Measurements from ENCODE around the gene CALML4.
"Not testable (repeated sequence)": the region's sequence is repeated elsewhere in the genome, so short reads cannot be mapped to it uniquely, and the experiment has no call there.

CALML4 gene, protein sequence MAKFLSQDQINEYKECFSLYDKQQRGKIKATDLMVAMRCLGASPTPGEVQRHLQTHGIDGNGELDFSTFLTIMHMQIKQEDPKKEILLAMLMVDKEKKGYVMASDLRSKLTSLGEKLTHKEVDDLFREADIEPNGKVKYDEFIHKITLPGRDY

DNA sequence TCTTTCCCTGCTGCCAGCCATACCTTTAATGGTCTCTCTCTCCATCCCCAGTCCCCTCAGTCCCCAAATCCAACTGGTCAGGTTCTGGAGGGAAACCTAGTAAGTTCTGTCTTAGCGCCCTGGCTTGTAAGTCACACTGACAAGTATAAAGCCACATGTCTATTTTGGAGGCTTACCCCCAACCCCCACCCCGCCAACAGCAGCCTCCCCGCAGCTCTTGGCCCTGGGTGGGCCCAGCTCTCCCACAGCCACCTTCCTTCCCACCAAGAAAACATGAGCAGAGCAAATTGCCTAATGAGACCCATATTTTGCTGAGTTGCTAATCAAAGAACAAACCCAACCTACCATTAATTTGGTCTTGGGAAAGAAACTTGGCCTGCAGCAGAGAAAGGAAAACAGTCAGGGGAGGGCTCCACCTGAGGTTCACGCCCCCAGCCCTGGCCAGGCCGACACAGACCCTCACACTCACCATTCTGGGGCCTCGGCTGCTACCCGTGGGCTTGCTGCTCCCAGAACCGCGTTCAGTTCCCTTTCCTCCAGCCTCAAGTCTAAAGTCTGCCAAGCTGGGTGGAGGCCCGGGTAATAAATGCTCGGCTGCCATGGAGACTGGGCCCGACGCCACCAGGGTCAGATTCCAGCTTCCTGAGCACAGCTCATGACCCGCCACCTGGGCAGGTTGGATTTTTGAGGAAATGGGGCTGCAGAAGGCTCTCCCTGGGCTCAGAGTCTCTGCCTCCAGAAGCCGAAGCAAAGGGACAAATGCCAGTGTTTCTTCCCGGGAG lies at the start of gene CALML4:
Gene CALML4 (minus strand): TSS at position 557 of the 782 bp plus-strand sequence. CDS start 85 bp downstream, at position 472.
- DNase-seq: no peak

DNA sequence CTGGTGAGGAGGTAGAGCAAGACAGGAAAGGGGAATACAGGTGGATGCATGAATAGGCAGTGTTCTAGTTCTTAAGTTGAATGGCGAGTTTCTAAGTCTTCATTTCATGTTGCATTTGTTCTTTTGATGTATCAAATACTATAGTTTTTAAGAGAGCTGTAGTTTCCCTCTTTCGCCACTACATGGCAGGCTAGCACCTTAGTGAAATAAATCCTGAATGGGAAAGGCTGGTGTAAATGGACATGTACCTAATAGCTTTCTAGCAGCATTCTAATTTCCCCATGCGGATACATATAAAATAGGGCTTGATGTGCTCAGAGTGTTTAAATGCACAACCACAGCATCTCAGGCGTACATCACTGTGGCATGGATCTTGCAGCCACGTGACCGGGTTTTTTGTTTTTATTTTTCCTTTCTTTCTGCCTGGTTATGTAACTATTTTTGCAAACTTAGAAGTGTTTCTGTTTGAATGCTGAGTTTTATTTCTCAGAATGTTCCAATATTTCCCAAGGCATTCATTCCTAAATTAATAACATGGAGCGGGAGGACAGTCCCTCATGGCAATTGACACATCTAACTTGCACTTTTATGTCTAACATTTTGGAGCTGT lies 47.9 kb upstream of the CALML4 start:
- no peak for DNase-seq

DNA sequence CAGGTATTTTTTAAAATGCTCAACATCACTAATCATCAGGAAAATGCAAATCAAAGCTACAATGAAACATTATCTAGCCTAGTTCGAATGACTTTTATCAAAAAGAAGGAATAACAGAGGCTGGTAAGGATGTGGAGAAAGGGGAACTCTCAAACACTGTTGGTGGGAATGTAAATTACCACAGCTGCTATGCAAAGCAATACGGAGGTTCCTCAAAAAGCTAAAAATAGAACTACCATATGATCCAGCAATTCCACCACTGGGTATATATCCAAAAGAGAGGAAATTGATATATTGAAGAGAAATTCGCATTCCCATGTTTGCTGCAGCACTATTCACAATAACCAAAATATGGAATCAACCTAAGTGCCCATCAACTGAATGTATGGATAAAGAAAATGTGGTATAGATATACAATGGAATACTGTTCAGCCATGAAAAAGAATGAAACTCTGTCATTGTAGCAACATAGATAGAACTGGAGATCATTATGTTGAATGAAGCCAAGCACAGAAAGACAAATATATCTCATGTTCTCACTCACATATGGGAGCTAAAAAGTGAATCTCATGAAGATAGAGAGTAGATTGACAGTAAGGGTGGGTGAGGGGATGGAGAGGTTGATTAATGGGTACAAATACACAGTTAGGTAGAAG lies 44.1 kb upstream of the CALML4 start:
- no peak for DNase-seq

DNA sequence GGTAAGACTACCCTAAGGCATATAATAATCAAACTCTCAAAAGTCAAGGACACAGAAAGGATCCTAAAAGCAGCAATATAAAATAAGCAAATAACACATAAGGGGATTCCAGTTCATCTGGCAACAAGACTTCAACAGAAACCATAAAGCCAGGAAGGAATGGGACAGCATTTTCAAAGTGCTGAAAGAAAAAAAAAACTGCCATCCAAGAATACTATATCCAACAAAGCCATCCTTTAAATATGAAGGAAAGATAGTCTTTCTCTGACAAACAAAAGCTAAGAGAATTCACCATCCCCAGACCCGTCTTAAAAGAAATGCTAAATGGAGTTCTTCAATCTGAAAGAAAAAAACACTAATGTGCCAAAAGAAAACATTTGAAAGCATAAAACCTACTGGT lies 39.1 kb upstream of the CALML4 start:
- DNase-seq: no peak

DNA sequence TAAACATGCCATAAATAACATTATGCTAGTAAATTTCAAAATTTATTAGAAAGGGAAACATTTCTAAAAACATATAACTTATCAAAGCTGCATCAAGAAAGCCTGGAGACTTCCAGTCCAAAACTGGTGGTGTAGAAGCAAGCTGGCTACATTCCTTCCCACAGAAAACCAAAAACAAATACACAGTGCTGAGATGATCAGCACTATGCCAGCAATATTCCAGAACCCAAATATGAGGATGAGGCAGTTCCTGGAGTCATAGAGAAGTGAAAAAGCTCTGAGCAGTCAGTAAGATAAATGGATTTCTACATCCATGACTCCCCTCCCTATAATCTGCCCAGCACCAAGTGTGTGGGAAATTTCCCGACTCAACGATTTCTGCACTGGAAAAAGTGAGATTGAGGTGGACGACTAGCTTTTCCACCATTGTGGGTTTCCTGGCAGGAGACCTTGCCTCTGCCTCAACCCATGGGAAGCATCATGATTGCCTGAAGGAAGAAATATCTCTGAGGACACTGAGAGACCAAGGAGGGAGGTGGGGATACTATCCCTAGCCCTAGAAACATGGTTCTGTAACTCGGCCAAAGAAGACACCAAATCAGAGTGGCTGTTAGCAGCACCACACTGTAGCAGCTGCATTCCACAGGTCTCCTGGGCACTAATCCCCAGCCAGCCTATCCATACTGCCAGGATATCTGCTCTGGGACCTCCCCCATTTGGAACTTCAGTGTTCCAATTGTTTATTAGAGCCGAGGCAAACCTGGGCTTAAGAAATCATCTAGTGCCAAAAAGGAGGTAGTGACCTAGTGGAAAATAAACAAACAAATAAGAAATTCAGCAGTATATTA lies 36.2 kb upstream of the CALML4 start:
- DNase-seq: no peak

DNA sequence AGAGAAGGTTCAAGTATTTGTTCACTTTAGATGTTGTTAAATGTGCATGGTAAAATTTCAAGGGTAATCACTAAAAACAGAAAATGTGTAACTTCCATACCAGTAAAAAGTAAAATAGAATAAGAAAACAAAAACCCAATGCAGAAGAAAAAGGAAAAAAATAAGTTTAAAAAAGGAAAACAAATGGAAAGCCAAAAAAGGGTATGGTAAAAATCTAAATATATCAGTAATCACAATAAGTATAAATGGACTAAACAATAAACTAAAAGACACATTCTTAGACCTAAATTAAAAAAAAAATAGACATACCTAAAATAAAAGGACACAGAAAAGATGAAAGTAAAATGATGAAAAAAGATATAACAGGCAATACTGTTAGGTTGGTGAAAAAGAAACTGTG lies 33.9 kb upstream of the CALML4 start:
- DNase-seq: no peak

DNA sequence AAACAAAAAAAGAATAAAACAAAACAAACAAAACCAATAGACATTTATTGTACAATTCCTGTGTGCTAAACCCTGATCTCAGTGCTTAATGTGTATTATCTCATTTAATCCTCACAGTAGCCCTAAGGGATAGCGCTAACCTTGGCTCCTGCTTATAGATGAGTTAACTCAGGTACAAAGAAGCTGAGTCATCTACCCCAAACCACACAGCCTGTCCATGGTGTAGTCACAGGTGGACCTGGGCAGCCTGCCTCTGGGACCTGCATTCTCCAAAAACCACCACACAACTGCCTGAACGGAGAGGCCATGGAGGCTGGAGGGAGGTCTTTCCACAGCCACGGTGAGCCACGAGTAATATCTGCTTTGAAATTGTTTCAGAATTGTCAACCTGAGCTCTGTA lies 29.9 kb upstream of the CALML4 start:
- no peak for DNase-seq

DNA sequence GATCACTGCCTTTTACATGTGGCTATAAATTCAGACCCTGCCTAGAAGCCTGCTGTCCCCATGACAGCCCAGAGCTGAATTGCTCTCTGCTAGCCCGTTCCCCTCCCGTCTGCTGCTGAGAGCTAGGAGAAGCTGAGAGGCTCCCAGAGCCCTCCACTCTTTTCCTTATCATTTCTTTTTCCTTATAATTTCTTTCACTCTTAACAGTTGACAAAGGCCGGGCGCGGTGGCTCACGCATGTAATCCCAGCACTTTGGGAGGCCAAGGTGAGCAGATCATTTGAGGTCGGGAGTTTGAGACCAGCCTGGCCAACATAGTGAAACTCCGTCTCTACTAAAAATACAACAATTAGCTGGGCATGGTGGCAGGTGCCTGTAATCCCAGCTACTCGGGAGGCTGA lies 29.4 kb upstream of the CALML4 start:
- not testable (repeated sequence) for DNase-seq

DNA sequence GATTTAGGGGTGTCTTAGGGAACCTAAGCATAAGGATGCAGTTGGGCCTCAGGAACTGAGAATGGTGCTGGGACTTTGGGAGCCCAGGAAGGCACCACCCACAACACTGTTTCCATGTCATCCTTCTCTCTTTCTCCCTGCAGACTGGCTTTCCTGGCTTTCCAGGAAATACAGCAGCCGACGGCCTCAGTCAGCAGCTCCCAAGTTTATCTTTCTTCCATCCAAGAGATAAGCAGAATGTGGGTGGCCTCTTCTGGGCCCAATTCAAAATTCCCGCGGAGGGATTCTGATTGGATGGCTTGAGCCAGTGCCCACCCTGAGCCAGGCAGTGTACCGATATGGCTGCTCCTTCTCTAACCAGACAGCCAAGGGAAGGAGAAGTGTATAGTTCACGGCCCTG lies 28.9 kb upstream of the CALML4 start:
- no peak for DNase-seq

DNA sequence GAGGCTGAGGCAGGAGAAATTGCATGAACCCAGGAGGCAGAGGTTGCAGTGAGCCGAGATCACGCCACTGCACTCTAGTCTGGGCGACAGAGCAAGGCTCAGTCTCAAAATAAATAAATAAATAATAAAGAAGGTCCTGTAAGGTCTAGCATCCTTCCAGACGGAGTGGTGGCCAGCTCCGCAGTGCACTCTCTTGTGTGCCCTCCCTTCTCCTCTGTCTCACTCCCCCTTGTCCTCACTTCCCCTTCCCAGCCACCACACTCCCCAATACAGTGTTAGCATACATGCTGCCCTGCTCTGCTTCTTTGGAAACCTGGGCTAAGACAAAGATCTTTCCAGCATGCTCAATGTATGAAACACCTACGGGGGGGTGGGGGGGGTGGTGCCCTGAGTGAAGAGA lies 27.8 kb upstream of the CALML4 start:
- no peak for DNase-seq

DNA sequence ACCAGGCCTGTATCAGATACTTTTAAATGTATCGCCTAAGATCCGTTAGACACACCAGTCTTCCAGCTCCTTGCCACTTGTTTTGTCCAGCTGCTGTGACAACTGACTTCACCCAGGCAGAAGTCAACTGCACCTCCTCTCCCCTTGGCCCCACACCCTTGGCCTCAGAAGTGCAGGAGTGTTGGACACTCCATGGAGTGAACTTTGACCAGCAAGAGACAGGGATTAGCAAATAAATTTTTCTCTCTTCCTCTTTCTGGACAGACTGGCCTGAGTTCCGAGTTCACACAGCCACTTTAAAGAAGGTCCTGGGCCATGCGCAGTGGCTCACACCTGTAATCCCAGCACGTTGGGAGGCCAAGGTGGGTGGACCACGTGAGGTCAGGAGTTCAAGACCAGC lies 27.3 kb upstream of the CALML4 start:
- DNase-seq: no peak

DNA sequence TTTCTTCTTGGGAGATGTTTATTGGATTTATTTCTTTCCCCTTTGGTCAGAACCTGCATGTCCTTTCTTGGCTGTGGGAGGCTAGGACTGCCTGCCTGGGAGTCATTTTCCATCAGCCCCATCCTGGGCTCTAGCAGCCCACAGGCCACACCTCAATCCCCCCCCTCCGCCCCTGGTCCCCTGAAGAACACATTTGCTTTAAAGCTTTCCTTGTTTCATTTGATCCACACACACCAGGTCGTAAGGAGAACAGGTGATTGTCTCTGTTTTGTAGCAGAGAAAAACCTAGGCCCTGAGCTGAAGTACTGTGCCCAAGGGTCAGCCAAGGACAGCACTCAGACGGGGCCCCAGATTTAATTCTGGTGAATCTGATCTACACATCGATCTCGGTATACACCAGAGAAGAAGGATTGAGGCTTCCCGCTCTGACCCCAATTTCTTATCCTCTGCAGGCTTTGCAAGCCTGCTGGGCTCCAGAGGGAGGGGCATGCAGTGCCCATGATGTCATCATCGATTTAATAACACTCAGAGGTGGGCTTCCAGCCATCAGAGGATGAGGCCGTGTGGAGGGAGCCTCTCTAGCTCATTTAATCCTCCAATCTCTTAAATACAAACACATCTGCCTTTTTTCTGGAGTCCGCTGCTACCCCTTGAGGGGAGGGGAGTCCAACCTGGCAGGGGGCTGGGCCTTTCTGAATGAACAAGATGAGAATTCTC lies 26.1 kb upstream of the CALML4 start:
- DNase-seq: no peak

DNA sequence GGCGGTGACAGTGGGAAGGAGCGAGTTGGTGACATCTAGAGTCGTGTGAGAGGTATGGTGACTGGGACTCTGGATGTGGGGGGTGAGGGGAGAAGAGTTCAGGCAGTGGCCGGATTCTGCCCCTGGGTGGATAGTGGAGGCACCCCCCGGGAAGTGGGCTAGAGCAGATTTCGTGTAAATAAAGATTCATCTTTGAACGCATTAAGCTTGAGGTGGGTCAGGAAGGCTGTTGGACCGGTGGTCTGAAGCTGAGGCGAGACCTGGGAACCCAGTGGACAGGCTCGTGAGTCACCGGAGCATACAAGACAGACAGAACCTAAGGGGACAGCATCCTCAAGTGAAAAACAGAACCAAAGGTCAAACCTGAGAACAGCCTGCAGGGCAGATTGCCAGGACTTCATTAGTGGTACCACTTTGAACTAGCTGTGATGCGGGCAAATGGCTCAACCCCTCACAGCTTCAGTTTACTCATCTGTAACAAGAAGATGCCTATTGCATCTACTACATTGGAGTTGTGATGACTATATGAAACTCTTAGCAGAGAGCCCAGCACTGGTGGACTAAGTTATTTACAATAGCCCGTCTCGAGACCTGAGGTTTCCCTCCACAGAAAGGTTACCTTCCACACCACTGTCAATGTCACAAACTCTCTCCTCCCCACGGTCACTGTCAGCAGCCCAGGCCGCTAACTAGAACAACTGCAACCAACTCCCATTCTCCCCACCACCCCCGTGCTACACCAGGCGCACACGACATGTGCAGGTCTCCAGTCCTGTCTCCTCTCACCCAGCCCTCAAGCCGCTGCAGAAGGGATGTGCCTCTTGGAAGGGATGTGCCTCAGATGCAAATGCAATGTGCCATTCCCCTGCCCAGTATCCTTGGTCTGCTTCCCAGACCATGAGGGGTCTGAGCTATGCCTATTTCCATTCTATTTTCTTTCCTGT lies 25.3 kb upstream of the CALML4 start:
- no peak for DNase-seq

DNA sequence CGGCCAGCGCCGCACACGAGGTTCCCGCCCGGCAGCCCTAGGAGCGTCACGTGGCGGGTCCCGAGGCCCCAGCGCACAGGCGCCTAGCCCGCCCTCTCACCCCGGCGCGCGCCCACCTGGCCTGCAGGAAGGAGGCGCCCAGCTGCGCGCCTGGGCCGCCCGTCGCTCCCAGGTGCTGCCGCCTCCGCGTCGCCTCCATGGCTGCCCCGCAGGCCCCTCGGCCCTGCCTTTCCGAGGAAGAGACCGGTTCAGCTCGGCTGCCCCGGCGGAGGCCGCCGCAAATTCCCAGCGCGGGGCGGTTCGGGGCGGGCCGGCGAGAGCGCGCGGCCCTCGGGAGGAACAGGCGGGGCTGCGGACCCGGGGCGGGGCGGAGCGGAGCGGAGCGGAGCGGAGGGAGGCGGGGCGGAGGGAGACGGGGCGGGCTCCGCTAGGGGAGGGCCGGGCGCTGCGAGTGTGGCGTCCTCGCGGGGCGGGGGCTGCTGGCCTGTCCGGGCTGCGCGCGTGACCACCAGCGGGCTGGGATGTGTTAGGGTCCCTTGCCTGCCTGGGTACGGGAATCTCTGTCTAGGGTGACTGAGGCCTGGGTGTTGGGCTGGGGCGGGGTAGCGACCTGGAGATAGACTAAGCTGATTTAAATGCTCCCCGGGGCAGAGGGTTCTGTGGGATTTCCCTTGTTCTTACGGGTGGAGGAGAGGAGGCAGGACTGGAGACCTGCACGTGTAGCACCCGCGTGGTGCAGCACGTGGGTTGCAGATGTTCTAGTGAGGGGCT lies 24.4 kb upstream of the CALML4 start, which contains the start of gene CLN6:
Gene CLN6 (minus strand): TSS at position 343 of the 771 bp plus-strand sequence. CDS start 144 bp downstream, at position 199.
- DNase-seq: peak; percentile 84

DNA sequence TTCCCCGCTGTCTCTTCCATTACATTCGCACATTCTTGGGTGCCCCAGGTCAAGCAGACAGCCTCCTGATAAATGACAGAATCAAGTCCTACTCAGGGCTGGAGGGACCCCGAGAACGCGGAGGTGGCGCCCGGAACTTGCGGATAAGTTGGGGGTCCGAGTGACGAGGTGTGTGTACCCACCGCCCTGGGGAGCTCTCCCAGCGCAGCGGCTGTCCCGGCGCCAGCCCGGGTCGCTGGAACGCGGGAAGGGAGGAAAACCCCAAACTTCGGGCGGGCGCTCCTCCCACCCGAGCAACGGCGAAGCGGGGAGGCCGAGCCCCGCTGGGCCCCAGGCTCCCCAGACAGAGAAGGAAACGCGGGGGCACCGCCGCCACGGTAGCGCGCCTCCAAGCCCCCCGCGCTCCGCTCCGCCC lies 23.8 kb upstream of the CALML4 start:
- no peak for DNase-seq

DNA sequence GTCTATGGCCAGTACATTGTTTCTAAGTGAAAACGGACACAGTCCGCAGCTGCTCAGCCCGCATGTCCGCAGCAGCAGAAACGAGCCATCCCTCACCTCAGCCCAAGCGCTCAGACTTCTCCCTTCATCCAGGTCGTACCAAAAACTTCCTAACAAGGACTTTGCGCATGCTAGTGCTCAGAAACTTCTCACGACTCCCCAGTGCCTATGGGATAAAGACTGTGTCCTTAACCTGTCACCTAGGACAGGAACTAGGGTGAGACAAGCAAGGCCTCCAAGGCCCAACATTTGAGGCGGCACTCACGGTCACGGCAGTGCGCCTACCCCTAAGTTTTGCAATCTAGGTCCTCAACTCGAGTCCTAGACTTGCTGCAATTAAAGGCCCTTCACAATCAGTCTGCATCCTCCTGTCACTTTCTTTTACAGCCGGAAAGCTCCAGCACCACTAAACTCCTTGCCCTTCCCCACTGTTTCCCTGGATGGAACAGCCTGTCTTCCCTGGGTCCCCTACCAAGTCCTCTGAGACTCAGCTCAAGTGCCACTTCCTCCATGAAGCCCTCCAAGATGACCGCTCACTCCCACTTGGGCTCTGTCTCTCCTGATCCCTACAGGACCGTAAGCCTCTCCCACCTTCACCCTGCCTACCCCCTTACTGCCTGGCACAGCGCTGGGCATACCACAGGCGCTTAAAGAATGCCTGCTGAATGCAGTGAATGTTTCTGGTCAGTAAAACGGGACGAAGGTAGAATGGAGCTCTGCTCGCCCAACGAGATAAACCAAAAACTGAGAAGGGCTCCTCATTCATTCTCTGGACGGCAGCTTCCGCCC lies 23.2 kb upstream of the CALML4 start:
- DNase-seq: no peak

DNA sequence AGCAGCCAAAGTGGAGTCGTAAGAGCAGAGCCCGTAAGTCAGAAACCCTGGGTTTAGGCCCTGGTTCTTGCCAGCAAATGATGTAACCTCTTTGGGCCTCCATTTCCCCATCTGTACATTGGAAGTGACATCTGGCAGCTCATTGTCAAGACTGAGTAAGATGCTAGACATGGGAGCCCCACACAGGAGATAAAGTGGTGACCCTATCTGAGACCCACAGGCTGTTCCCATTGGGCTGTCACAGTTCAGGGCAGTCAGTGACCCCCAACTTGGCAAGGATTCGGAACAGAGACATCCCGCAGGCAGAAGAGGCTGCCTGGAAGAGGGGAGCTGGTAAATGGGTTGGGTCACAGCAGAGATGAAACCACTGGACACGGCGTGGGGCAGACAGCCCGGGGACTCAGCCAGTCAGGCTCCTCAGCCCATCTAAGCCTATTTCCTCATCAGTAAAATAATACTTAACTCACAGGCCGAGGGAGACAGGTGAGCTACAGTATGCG lies 22.6 kb upstream of the CALML4 start:
- no peak for DNase-seq

DNA sequence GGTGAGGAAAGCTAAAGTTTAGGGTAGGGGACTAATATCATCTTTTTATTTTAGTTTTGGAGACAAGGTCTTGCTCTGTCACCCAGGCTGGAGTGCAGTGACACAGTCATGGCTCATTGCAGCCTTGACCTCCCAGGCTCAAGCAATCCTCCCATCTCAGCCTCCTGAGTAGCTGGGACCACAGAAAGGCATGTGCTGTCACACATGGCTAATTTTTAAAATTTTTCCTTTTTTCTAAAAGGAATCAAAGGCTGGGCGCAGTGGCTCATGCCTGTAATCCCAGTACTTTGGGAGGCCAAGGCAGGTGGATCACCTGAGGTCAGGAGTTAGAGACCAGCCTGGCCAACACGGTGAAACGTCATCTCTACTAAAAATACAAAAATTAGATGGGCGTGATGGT lies 20.3 kb upstream of the CALML4 start:
- not testable (repeated sequence) for DNase-seq
